HG02973 (cell line): Measurements from ENCODE around the gene SCRN2.

Experiments used
- ATAC-seq: cut with Tn5 transposase; IDR thresholded peaks from one replicate; pipeline ENCODE4 v1.9.1; 2021; ENCODE audit warnings: moderate library complexity; ENCODE audit not compliant: unreplicated experiment

The SCRN2 gene

DNA sequence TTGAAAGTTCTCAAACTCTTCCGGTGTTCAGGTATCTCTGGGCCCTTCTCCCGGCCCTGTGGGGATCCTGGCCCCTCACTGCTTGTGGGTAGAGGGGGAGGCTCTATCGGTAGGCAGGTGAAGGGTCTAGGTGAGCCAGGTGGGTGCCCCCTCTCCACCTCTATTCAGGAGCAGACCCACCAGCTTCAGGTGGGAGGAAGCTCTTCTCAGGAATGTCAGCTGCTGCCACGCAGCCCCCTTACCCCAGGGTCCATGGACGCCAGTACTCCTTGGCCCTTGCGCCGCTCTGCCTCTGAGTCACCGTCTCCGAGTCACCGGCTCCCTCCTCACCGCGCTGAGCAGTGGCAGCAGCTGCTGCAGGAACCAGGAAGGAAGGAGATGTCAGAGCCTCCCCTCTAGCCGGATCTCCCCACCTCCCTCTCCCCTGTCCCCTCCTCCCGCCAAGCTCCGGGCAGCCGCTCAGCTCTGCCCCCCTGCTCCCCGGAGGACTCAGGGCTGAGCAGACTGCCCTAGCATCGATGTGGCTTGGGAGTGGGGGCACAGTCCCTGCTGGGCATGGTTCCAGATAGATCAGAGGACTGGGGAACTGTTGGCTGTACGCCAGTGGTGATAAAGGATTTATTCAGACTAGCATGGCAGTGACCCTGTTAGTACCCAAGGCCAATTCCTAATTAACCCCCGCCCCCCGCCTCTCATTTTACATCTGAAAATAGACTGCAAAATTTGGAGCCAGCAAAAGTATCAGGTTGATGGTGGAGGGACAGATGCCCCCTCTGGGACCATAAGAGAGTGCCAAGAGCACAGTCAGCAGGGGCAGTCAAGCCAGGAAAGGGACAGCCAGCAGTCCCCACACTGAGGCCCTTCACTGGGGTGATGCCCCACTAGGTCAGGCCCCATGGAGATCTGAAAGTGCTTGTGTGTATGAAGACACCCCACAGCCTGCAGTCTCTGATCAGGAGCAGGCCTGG is 19.4 kb downstream of the SCRN2 start, which contains the start of gene OSBPL7:
Gene OSBPL7, minus strand, starts transcription at position 371 of the 968 bp plus-strand sequence. CDS start 1,516 bp downstream, outside the sequence.
- peak; percentile 73 for ATAC-seq

DNA sequence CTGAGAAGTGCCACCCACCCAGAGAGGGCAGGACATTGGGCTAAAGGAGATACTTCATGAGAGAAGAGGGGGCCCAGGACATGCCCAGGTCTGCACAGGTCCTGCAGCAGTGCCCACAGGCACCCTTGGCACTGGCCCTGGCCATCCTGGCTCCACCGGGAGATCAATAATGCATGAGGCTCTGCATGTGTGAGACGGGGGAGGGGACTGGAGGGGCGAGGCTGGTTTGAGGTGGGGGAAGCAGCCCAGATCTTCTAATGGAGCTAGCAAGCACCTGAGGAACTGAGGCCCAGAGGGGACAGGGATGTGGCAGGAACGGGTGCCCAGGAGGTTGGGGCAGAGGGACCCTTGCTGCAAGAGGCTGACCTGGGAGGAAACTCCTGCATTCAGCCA is 20.0 kb downstream of the SCRN2 start:
- ATAC-seq: no peak

DNA sequence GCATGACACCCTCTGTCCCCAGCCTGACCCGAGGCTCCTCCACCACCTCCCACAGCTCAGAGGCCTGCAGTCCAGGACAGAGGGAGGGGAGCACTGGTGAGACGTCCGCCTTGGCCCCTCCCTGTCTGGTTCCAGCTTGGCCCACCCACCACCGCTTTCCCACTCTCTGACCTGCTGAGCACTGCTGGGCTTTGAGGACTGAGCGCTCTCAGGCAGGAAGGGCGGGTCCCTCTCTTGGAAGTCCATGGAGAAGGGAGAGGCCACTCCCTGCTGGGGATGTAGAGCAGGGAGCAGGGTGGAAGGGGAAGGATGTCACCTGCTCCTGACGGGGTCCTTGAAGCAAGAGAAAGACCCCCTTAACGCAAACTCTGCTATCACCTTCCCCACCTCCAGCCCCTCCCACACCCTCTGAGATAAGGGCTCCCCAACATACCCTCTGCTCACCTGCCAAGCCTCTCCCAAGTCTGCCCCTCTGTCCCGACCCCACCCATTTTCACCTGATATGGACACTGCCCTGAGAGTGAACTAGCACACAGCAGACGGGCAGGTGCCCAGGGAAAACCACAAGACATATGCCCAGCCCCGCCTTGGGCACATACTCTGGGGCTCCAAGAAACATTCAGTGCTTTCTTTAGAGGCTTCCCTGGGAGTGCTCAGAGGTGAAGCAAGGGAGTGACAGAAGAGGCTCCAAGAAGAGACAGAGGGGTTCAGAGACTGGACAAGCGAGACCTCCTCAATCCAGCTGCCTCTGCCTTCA is 20.9 kb downstream of the SCRN2 start:
- ATAC-seq: no peak

DNA sequence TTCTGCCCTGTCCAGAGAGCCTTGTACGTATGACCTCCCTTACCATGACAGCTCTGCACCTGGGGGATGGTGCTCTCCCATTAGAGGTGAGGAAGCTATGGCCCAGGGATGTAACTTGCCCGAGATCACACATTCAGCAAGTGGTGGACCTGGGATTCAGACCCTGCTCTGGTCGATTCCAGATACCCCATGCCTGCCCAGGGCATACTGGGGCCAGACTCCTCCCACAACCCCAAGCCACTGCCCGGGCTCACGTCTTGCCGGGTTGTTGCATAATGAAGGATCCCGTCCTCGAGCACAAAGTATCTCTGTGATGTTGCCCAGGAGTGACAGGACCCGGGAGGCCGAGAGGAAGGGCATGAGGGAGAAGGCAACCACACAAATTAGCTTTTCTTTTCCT is 21.6 kb downstream of the SCRN2 start:
- ATAC-seq: no peak

DNA sequence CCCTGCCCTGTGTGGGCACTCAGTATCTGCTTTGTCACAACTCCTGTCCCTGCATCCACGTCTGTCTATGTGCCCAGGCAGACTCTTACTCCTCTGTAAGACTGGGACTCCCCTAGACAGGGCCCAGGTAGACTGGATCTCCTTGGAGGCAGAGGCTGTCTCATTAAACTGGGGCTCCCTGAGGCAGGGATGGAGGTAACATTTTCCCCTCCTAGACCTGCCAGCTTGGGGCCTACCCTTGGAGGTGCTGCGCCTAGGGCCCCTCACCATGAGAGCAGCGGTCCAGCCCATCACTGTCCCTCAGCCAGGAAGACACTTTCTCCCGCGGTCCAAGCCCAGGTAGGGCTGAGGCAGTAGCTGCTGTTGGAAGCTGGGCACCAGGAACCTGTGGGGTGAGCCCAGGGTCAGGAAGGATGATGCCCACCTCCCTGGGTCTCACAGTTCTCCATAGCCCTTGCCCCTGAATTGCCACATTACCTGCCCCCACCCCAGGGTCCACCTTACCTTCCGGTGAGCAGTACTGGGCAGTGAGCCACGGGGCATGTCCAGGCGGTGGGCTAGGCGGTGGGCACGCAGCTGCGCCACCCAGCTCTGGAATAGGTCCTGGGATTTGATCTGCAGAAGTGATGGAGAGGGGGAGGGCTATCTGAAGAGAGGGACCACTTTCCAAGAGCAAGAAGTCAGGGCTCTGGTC is 22.9 kb downstream of the SCRN2 start:
- ATAC-seq: no peak

DNA sequence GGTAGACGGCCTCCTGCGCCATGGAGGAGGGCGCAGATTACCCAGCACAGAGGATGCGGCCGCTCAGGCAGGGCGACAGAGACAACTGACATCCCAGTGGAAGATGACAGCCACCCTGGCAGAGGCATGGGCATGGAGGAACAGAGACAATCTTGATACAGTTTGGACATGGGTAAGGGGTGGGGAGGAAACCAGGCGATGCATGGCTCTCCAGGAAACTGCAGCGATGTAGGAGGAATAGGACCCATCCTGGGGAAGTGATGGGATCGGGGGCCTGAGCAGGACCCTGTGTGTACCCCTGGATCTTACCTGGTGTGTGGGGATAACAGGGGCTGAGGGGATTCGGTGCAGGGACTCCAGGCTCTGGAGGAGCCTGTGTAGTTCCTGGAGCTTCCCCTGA is 24.1 kb downstream of the SCRN2 start:
- ATAC-seq: no peak

DNA sequence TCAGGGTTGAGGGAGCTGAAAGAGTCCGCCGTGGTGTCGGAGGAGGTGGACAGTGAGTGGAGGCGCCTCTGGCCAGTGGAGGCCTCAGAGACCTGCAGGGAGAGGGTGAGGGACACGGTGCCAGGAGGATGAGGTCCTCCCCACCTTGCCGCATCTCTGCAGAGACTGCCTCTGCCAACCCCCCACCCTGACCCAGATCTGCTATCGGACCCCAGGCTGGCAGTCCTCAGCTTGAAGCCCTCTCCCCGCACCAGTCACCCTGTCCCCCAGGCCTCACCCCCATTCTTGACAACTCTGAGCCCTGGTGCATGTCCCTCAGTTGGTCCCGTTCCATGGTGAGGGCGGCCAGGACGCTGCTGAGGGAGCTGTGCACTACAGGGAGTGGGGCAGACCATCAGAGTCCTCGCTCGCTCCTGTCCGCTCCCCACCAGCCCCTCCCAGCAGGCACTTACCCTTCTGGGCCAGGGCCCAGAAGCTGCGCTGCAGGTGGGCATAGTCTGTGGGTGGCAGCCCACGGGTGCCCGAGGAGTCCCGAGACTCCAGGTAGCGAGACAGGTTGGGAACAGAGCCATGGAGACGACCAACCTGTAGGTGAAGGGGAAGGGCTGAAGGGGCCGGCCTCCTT is 24.9 kb downstream of the SCRN2 start:
- ATAC-seq: no peak

DNA sequence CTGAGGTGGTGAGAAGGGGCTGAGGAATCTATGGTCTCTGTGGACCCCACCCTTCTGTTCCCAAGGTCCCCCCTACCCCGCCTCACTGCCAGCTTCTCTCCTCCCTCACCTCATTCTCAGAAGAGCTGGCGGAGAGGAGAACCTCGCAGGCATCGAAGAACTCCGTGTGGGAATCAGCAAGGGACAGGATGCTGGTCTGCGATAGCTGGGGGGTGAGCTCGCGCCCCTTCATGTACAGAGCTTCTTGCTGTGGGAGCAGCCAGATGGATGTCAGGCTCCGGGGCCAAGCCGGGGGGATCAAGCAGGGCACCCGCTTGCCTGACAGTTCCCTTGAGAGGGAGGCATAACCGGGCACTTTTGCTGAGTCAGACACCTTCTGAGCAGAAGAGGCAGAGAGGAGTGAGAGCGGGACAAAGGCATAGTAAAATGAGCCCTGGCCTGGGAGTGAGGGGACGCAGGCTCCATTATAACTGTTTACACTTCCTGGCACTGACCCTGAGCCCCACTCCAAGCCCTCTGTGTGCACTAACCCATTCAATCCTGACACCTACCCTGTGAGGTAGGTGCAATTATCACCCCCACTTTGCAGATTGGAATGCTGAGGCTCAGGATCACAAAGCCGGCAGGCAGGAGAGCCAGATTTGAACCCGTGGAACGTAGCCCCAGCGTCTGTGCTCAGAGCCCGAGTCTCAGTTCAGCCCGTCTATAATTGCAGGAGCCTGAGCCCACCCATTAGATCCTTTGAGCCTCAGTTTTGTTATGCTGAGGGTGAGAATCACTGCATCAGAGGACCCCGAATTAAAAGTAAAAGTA is 25.8 kb downstream of the SCRN2 start:
- ATAC-seq: no peak

DNA sequence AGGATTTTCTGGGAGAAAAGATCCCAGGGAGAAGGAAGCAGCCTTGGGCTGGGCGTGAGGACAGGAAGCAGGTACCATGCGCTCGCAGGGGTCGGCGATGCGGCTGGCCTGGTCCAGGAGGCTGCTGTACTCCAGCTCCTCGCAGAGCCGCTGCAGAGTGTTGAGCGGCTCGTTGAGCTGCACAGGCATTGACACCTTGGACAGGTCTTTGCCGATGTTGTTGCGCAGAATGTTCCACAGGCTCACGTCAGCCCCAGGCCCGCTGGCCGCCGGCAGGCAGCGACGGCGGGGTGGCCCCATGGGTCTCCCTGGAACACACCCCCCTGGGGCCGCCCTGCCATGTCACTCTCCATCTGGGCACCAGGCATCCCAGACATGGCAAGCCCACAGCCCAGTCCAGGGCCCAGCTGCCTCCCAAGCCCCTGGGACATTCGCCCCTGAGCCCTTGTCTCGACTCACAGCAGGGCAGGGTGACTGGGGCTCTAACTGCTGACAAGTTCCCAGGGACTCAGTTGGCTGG is 27.5 kb downstream of the SCRN2 start:
- ATAC-seq: no peak

DNA sequence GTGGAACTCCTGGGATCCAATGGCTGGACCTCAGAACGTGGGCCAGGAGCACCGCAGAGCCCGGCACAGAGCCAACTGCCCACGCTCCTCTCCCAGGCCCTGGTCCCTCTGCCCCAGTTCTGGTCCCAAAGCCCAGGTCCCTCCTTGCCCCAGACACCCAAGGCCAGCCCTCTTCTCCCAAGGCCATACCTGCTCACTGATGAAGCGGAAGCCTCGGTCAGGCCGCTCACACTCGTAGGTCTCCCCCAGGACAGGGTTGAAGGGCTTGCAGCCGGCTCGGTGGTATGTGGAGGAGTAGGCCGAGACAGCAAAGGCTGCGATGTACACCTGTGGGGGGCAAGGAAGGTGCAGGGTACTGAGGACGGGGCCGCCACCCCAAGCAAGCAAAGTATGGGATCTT is 28.0 kb downstream of the SCRN2 start:
- no peak for ATAC-seq

DNA sequence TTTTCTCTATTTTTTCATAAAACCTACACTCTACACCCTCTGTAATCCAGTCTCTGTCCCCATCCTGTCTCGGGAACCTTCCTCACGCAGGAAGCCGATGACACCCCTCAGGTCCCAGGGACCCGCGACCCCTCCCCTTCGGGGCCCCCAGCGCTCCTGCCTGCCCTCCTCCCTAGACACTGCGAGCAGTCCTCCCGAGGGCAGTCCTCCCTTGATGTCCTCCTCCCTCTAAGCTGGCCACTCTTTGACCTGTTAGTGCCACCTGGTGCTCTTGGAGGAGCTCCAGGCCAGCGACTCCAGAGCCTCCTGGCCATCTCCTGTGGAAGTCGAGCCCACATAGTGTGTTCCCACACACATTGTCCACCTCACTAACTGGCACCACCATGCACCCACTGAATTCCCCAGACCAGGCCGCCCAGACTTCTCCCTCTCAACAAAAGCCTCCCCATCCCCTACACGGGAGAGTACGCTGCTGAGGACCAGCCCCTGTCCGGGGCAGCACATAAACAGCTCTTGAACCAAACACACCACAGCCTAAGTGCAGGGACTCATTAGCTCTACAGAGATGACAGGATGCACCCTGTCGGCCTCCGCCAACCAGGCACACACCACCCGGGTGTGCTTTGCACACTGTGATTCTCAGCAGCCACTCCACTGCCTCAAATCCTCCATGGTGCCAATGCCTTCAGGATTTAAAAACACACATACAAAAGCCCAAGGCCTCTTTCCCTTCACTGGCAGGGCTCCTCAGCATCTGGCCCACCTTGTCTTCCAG is 28.7 kb downstream of the SCRN2 start:
- ATAC-seq: no peak

DNA sequence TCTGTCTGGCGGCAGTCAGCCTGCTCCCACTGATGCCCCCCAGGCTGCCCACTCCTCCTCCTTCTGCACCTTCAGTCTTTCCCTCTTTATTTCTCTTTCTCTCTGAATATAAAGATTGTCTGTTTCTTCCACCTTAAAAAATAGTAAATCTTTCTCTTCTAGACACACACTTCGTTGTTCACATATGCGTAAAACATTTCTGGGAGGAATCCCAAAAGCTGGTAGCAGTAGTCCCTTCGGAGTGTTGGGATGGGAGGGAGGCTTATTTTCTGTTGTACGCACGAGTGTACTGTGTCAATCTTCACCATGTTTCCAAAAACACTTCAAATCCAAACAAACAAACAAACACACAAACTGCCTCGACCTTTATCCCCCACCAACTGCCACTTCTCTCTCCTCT is 29.4 kb downstream of the SCRN2 start:
- ATAC-seq: no peak

DNA sequence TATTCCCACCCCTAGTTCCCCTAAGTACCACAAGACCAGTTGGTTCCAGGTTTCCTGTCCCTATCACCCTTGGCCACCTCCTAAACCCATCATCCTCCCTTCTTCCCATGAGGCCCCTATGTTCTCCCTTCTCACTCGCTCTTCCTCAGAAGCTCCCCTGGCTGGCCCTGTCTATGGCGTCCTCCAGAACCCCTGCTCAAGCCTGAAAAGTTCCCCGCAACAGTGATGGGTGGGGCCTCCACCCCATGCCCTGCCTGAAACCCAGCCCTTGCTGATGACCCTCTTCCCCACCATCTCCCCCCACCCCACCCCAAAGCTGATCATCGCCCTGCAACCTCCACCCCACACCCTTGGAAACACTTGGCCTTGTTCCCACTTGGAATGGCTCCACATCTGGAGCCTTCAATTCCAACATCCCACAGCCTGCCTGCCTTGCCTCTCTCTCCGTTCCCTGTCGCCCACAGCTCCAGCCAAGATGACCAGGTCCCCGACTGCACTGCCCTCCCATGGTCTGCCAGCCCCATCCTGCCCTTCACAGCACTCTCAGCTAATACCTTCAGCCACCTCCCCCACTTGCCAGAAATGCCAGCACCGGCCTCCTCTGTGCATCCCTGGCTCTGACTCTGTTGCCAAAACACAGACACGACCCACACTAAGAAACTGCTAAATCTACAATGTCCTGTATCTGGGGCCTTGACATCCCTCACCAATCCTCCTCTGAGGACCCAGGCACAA is 30.0 kb downstream of the SCRN2 start:
- ATAC-seq: no peak

DNA sequence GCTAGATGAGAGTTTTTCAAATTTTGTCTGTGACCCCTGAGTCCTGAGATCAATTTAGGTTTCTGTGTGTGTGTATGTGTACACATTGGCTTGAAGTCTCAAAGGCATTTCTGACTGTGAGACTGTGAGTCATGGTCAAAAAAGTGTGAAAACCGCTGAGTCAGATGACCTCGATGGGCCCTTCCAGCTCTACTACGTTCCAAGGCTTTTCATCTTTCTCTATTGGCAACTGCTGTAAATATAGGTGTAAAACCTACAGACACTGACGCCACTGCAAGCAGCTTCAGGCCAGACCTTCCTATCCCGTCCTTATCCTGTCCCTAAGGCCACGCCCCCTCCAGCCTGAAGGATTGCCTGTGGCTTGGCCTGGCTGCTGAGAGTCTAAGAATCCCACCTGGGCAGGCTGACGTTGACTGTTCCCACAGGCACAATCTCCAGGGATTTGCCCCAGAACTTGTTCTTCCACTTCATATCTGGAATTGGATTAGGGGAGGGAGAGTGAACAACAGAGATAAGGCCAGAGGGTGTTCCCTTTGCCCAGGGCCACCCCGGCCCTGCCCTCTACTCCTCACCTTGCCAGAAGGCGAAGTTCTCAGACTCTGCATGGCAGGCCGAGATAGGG is 30.8 kb downstream of the SCRN2 start:
- no peak for ATAC-seq

DNA sequence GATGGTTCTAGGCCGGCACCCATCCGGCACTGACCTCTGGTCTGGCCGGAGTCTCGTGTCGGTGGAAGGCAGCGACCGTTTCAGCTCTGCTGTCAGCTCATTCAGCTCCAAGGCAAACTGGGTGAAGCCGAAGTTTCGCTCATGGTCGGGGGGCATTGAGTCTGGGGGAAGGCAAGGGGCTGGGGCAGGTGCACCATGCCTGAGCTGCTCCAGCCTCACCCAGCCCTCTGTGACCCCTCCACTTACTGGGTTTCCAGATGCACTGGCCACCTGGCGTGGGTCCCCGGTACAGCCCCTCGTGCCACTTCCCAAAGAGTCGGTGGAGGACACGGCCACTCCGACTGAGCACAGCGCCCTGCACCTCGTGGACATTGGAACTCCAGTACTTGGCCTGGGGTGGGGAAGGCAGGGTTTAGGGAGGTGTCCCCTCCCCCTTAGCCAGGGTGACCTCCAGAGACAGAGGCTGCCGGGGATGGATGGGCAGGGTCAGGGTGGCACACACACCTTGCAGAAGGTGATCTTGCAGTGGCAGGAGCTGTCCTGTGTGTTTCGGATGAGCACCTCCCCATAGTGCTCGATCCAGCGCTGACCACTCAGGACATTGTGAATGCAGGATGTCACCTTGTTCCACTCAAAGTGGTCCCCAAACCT is 32.1 kb downstream of the SCRN2 start:
- ATAC-seq: no peak

DNA sequence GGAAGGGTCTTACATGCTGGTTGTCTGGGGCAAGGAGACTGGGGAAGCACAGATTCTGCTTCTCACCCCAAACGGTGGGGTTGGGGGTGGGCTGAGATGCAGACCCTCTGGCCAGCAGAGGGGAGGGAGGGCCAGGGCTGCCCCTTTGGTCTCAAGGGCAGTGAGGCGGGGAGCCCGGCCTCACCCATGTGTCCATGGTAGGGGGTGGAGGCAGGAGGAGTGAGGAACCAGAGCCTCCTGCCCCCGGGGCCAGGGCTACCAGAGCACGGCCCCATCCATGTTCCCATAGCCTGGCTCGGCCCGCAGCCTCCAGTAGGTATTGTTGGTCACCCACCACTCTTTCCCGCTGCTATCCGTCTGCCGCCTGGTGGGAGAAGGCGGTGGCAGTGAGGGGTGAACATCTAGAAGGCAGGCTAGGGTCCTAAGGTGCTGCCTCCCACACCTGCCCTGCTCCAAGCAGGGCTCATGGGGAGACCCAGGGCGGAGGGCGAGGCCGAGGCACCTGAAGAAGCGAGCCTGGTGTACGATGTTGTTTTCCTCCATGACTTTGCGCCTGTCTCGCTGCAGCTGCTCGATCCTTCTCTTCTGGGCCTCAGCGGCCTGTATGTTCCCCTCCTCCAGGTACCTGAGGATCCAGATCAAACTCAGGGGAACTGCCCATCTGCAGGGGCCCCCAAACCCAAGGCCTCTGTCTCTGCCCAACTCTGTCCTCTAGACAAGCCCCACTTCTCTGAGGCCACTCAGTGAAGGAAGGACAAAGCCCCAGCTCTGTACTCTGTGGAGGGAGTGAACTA is 32.8 kb downstream of the SCRN2 start:
- ATAC-seq: no peak

DNA sequence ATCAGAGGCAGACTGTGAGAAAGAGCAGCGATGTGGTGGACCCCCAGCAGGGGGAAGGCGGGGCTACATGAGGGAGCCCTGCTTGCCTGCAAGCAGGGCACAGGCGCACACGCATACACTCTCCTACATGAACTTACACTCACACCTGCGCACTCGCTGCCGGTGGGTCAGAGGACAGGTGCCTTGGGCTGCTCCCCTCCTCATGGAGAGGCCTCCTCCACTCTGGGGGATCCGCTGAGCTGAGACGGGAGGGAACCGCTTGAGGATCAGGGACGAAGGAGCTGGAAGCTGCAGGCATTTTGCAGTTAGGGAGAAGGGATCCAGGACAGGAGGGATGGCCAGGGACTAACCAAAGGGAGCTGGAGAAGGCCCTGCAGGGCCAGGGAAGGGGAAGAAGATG is 33.7 kb downstream of the SCRN2 start:
- ATAC-seq: no peak
